H9 (cell line): Measurements from ENCODE around the gene MASP2. TPM values are rescaled to one million over a fixed set of nuclear protein-coding genes. Genes with fewer than 3 reads are reported as not detected.

ENCODE experiments used
- DNase-seq: peaks from one replicate; pipeline ENCODE4 v3.0.0-alpha.2; 2017
- H2AFZ ChIP-seq: one replicate; pipeline ENCODE4 v1.6.1; 2013; ENCODE audit warnings: mild to moderate bottlenecking, low read length, control low read depth, moderate library complexity
- H2AK5ac ChIP-seq: 2 replicates; pipeline ENCODE4 v1.6.1; 2013; ENCODE audit warnings: low read length, control low read depth, mixed read lengths; ENCODE audit not compliant: insufficient read length
- H2BK120ac ChIP-seq: one replicate; pipeline ENCODE4 v1.6.1; 2013; ENCODE audit warnings: low read depth, mild to moderate bottlenecking, low read length, control low read depth, inconsistent platforms; ENCODE audit not compliant: poor library complexity, severe bottlenecking
- H2BK12ac ChIP-seq: 2 replicates; pipeline ENCODE4 v1.6.1; 2013; ENCODE audit warnings: low read length, control low read depth, mixed read lengths, low read depth; ENCODE audit not compliant: insufficient read length
- H2BK15ac ChIP-seq: 2 replicates; pipeline ENCODE4 v1.6.1; 2013; ENCODE audit warnings: low read depth, low read length, control low read depth
- H2BK20ac ChIP-seq: one replicate; pipeline ENCODE4 v1.6.1; 2013; ENCODE audit warnings: low read depth, mild to moderate bottlenecking, low read length, control low read depth, inconsistent platforms; ENCODE audit not compliant: poor library complexity, severe bottlenecking
- H2BK5ac ChIP-seq: 2 replicates; pipeline ENCODE4 v1.6.1; 2013; ENCODE audit warnings: low read length, control low read depth, mixed read lengths; ENCODE audit not compliant: insufficient read length
- H3K14ac ChIP-seq: 2 replicates; pipeline ENCODE4 v1.6.1; 2013; ENCODE audit warnings: low read length, control low read depth; ENCODE audit not compliant: insufficient read depth
- H3K18ac ChIP-seq: 2 replicates; pipeline ENCODE4 v1.6.1; 2013; ENCODE audit warnings: low read depth, mild to moderate bottlenecking, mixed read lengths, low read length, control low read depth; ENCODE audit not compliant: insufficient read length
- H3K23ac ChIP-seq: 2 replicates; pipeline ENCODE4 v1.6.1; 2013; ENCODE audit warnings: low read length, control low read depth, mixed read lengths, low read depth; ENCODE audit not compliant: insufficient read length
- H3K23me2 ChIP-seq: 2 replicates; pipeline ENCODE4 v1.6.1; 2013; ENCODE audit warnings: low read depth, mild to moderate bottlenecking, mixed read lengths, low read length, control low read depth; ENCODE audit not compliant: insufficient read length, poor library complexity, severe bottlenecking
- H3K27ac ChIP-seq: 2 replicates; pipeline ENCODE4 v1.5.1; 2013; ENCODE audit warnings: low read length, control low read depth, mixed read lengths, low read depth; ENCODE audit not compliant: insufficient read length
- H3K27me3 ChIP-seq: 2 replicates; pipeline ENCODE4 v1.6.1; 2013; ENCODE audit warnings: low read length, control low read depth, inconsistent platforms; ENCODE audit not compliant: insufficient read depth
- H3K4ac ChIP-seq: 2 replicates; pipeline ENCODE4 v1.6.1; 2013; ENCODE audit warnings: low read depth, mild to moderate bottlenecking, control low read depth, inconsistent platforms, low read length, moderate library complexity
- H3K4me1 ChIP-seq: 2 replicates; pipeline ENCODE4 v1.6.1; 2013; ENCODE audit warnings: low read length, control low read depth, inconsistent platforms; ENCODE audit not compliant: insufficient read depth
- H3K4me2 ChIP-seq: 2 replicates; pipeline ENCODE4 v1.6.1; 2013; ENCODE audit warnings: low read length, control low read depth, mixed read lengths; ENCODE audit not compliant: insufficient read length, insufficient read depth
- H3K56ac ChIP-seq: 2 replicates; pipeline ENCODE4 v1.6.1; 2013; ENCODE audit warnings: low read depth, mild to moderate bottlenecking, mixed read lengths, low read length, control low read depth; ENCODE audit not compliant: insufficient read length
- H3K79me1 ChIP-seq: 2 replicates; pipeline ENCODE4 v1.6.1; 2013; ENCODE audit warnings: low read depth, mild to moderate bottlenecking, moderate library complexity, low read length, control low read depth, inconsistent platforms; ENCODE audit not compliant: insufficient read depth, poor library complexity, severe bottlenecking
- H3K79me2 ChIP-seq: 2 replicates; pipeline ENCODE4 v1.6.1; 2013; ENCODE audit warnings: low read length, control low read depth, inconsistent platforms; ENCODE audit not compliant: insufficient read depth
- H3K9ac ChIP-seq: 2 replicates; pipeline ENCODE4 v1.6.1; 2013; ENCODE audit warnings: low read length, control low read depth, mixed read lengths; ENCODE audit not compliant: insufficient read length; ENCODE audit errors: extremely low read depth
- H3K9me3 ChIP-seq: one replicate; pipeline ENCODE4 v1.6.1; 2013; ENCODE audit warnings: low read depth, low read length, inconsistent platforms; ENCODE audit not compliant: control insufficient read depth
- H3T11ph ChIP-seq: one replicate; pipeline ENCODE4 v1.6.1; 2013; ENCODE audit warnings: mild to moderate bottlenecking, low read length, control low read depth, inconsistent platforms
- H4K20me1 ChIP-seq: one replicate; pipeline ENCODE4 v1.6.1; 2013; ENCODE audit not compliant: control insufficient read depth, insufficient read length, insufficient read depth
- H4K5ac ChIP-seq: 2 replicates; pipeline ENCODE4 v1.6.1; 2013; ENCODE audit warnings: low read depth, mild to moderate bottlenecking, mixed read lengths, low read length, control low read depth; ENCODE audit not compliant: insufficient read length
- H4K8ac ChIP-seq: replicated peaks from 2 replicates; pipeline ENCODE4 v1.6.1; 2013; ENCODE audit warnings: low read length, control low read depth, mixed read lengths, low read depth; ENCODE audit not compliant: insufficient read length
- H4K91ac ChIP-seq: 2 replicates; pipeline ENCODE4 v1.6.1; 2013; ENCODE audit warnings: low read depth, mild to moderate bottlenecking, moderate library complexity, mixed read lengths, low read length, control low read depth; ENCODE audit not compliant: insufficient read length
- H3K27ac Mint-ChIP-seq, 3 experiments: 2 replicates in 2 of 3; 3 replicates in 1 of 3; pipeline ENCODE4 v1.8.0; 2020 to 2021; ENCODE audit warnings: mixed read lengths in 3 of 3, mild to moderate bottlenecking in 1 of 3, moderate library complexity in 1 of 3
- H3K27me3 Mint-ChIP-seq: 2 replicates; pipeline ENCODE4 v1.8.0; 2021; ENCODE audit warnings: low read depth, mild to moderate bottlenecking, moderate library complexity, mixed read lengths
- H3K36me3 Mint-ChIP-seq, 3 experiments: 2 replicates in 2 of 3; 3 replicates in 1 of 3; pipeline ENCODE4 v1.8.0; 2020 to 2021; ENCODE audit warnings: low read depth in 3 of 3, mixed read lengths in 3 of 3; ENCODE audit not compliant: insufficient read depth in 1 of 3
- H3K4me1 Mint-ChIP-seq, 2 experiments: 2 replicates each; pipeline ENCODE4 v1.8.0; 2020; ENCODE audit warnings: mixed read lengths in 2 of 2
- H3K4me3 Mint-ChIP-seq, 2 experiments: 2 replicates in 1 of 2; 3 replicates in 1 of 2; pipeline ENCODE4 v1.8.0; 2020 to 2021; ENCODE audit warnings: mild to moderate bottlenecking in 2 of 2, mixed read lengths in 2 of 2, moderate library complexity in 1 of 2
- H3K9me3 Mint-ChIP-seq, 2 experiments: 2 replicates in 1 of 2; 3 replicates in 1 of 2; pipeline ENCODE4 v1.8.0; 2020; ENCODE audit warnings: mild to moderate bottlenecking in 2 of 2, mixed read lengths in 2 of 2, moderate library complexity in 1 of 2
- CTCF ChIP-seq: fragments of 200-600 bp; sonication (generic); conservative IDR thresholded peaks from 3 replicates; pipeline ENCODE4 v1.8.0; 2021; ENCODE audit warnings: antibody characterized with exemption, mild to moderate bottlenecking
- WGBS: extraction: QIAGEN DNeasy Blood & Tissue Kit; methylation state at CpG from one replicate; pipeline ENCODE4 v1.1.7; 2013; ENCODE audit warnings: missing lambda C conversion rate, low lambda C conversion rate, mixed read lengths; ENCODE audit not compliant: insufficient read length; ENCODE audit errors: extremely low coverage; 5-methylcytosine and 5-hydroxymethylcytosine counted together
- total RNA-seq: library from RNA; stranded (reverse); gene quantifications from 2 replicates; pipeline ENCODE4 v1.2.1, GENCODE V29; 2021

MASP2 gene
- total RNA-seq, 1 experiment from 2014 or later, result 0.46 TPM

DNA sequence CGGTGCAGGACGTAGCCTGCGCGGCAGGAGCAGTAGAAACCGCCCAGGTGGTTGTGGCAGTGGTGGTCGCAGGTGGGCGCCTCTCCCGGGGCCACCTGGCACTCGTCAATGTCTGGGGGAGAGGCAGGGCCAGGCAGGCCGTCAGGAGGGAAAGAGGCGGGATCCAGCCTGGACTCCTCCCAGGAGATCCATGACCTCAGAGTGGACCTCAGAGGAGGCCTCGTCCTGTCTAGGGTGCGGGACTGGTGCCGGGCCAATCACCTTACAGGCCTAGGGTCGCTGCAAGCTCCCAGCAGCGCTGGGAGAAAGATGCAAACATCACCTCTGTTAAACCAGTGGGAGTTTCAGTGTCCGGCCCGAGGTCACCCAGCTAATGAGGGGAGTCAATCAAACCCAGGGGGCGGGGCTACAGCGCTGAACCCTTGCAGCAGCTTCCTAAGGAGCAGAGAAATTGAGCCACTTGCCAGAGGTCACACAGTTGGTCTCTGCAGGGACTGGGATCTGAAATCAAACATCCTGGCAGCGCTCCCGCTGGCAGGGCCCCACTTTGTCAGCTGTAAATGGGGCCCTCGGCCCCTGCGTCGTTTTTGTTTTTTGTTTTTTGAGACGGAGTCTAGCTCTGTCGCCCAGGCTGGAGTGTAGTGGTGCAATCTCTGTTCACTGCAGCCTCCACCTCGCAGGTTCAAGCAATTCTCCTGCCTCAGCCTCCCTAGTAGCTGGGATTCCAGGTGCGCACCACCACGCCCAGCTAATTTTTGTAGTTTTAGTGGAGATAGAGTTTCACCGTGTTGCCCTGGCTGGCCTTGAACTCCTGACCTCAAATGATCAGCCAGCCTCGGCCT is 1.4 kb downstream of the MASP2 start:
- Histone ChIP-seq H3K27ac (no peak overlapping the region), H3T11ph (no peak overlapping the region), H2AK5ac (no peak overlapping the region), H3K4ac (no peak overlapping the region), H2BK15ac (no peak overlapping the region), H3K4me2 (no peak overlapping the region), H3K18ac (no peak overlapping the region), H2AFZ (no peak overlapping the region), H3K9ac (no peak overlapping the region), H4K8ac (no peak overlapping the region), H3K79me2 (no peaks in the 10 kb centered on the region), H3K79me1 (no peaks in the 10 kb centered on the region), H2BK5ac (no peak overlapping the region), H2BK12ac (no peak overlapping the region), H3K23me2 (no peaks in the 10 kb centered on the region), H4K91ac (no peak overlapping the region), H3K14ac (no peak overlapping the region), H4K5ac (no peak overlapping the region), H2BK20ac (no peak overlapping the region), H3K56ac (no peak overlapping the region), H4K20me1 (peaks cover 4% of the 10 kb centered on the region), H3K27me3 (no peaks in the 10 kb centered on the region), H3K23ac (no peak overlapping the region), H3K4me1 (no peaks in the 10 kb centered on the region), H2BK120ac (no peak overlapping the region), H3K9me3 (no peaks in the 10 kb centered on the region)
- Mint-ChIP-seq H3K27me3 (no peaks in the 10 kb centered on the region), H3K27ac (peak overlapping the region in 1 of 3 experiments; percentile 23; a peak in 1 of 7 replicates), H3K36me3 (peaks cover 0 to 1% (median 0%) of the 10 kb centered on the region in 3 experiments; a peak in 1 of 7 replicates), H3K9me3 (no peaks in the 10 kb centered on the region), H3K4me3 (peak overlapping the region; percentile 44 to 53; a peak in 4 of 5 replicates), H3K4me1 (peaks cover 4 to 5% of the 10 kb centered on the region in 2 experiments)
- no peak for TF ChIP-seq CTCF
- WGBS, result no CpG with 5 or more reads among the region's 32 CpGs
- peak; percentile 93 for DNase-seq
